Erythroblast (primary cell): ENCODE results near the gene MOB3B.

Experiments
- GATA1 ChIP-seq: IDR thresholded peaks from 2 replicates; pipeline ENCODE4 v1.6.1; 2011; ENCODE audit warnings: low read depth, mild to moderate bottlenecking, control low read depth, low read length, moderate library complexity
- POLR2A ChIP-seq: IDR thresholded peaks from 2 replicates; pipeline ENCODE4 v1.6.1; 2011; ENCODE audit warnings: mild to moderate bottlenecking, low read length

DNA sequence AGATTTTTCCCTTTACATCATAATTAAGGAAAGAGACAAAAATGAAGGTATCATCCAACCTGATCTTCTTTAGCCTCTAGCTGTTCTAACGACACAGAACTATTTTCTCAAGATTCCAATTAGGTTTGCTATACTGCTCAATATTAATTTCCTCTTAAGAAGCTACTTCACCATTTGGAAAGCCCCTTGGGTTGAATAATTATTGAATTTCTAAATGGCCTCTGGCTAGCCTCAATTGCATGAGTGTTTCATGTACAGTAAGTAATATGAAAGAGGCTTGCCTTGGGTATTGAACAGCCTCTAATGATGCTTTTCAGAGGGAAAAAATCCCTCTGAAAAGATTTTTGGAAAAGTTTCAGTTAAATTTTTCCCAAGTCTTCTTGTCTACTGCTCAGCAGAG is 3.7 kb upstream of the MOB3B start:
- no peak for TF ChIP-seq POLR2A
- no peak for TF ChIP-seq GATA1
